Uterus (tissue), 2 donors: ENCODE results near the gene KIRREL3.

Experiments
- POLR2A ChIP-seq, 2 donors: fragments of 450-650 bp; IDR thresholded peaks; one replicate each; pipeline ENCODE4 v1.6.1; 2016; ENCODE audit warnings: antibody characterized with exemption in 2 of 2, mild to moderate bottlenecking in 1 of 2, moderate library complexity in 1 of 2
- TF ChIP-seq, protein P1 (sequence below), 4 experiments: fragments of 200-600 bp in 2 of 4; fragments of 450-650 bp in 2 of 4; sonication (generic) in 2 of 4; IDR thresholded peaks; one replicate each; pipeline ENCODE4 v1.5.1; 2016 to 2019; ENCODE audit warnings: antibody characterized with exemption in 4 of 4, mild to moderate bottlenecking in 2 of 4, moderate library complexity in 1 of 4

DNA sequence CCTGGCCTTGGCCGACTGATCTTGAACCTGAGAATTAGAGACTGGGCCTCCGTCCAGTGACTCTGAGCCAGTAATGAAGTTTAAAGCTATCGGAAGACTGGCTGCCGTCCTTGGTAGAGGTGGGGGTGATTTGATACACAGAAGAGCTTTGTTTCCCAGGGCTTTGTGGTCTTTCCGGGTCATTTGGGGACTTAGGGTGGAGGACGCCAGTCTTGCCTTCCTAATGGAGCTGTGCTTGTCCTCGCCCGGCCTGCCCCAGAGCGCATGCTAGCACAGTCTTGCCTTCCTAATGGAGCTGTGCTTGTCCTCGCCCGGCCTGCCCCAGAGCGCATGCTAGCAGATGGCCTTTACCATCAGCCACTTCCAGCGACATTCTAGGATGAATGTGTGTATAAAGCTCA is 579.3 kb downstream of the KIRREL3 start:
- TF ChIP-seq, protein P1, sequence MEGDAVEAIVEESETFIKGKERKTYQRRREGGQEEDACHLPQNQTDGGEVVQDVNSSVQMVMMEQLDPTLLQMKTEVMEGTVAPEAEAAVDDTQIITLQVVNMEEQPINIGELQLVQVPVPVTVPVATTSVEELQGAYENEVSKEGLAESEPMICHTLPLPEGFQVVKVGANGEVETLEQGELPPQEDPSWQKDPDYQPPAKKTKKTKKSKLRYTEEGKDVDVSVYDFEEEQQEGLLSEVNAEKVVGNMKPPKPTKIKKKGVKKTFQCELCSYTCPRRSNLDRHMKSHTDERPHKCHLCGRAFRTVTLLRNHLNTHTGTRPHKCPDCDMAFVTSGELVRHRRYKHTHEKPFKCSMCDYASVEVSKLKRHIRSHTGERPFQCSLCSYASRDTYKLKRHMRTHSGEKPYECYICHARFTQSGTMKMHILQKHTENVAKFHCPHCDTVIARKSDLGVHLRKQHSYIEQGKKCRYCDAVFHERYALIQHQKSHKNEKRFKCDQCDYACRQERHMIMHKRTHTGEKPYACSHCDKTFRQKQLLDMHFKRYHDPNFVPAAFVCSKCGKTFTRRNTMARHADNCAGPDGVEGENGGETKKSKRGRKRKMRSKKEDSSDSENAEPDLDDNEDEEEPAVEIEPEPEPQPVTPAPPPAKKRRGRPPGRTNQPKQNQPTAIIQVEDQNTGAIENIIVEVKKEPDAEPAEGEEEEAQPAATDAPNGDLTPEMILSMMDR (IDR thresholded peaks at IDR 0.05): no peak
- TF ChIP-seq POLR2A (IDR thresholded peaks at IDR 0.05): no peak
